BLaER1 treated with 17β-estradiol and CSF1 and Interleukin-3, amounts not matched to agents 10 nM and 100 nM (cell line): ENCODE results near the gene TTC8.
A peak's percentile ranks its signal among the peaks of the same experiment; 100 is the strongest.
"Not testable (repeated sequence)": the region's sequence is repeated elsewhere in the genome, so short reads cannot be mapped to it uniquely, and the experiment has no call there.

Experiments used
- H3K27ac ChIP-seq, 11 experiments: shearing (Covaris generic); formaldehyde crosslinking; 2 replicates each; pipeline ENCODE4 v1.8.1; 2022
- H3K27me3 ChIP-seq, 11 experiments: shearing (Covaris generic); formaldehyde crosslinking; 2 replicates each; pipeline ENCODE4 v1.8.1; 2022
- H3K36me3 ChIP-seq, 11 experiments: shearing (Covaris generic); formaldehyde crosslinking; 2 replicates each; pipeline ENCODE4 v1.8.1; 2022
- H3K4me1 ChIP-seq, 10 experiments: shearing (Covaris generic); formaldehyde crosslinking; 2 replicates each; pipeline ENCODE4 v1.8.1; 2022
- H3K4me2 ChIP-seq, 11 experiments: shearing (Covaris generic); formaldehyde crosslinking; 2 replicates each; pipeline ENCODE4 v1.8.1; 2022
- H3K4me3 ChIP-seq, 10 experiments: shearing (Covaris generic); formaldehyde crosslinking; 2 replicates each; pipeline ENCODE4 v1.8.1; 2022
- H3K9ac ChIP-seq, 11 experiments: shearing (Covaris generic); formaldehyde crosslinking; 2 replicates each; pipeline ENCODE4 v1.8.1; 2022
- H3K9me3 ChIP-seq, 11 experiments: shearing (Covaris generic); formaldehyde crosslinking; replicated peaks in 1 of 11; 2 replicates each; pipeline ENCODE4 v1.8.1; 2022
- H4K20me1 ChIP-seq, 11 experiments: shearing (Covaris generic); formaldehyde crosslinking; 2 replicates each; pipeline ENCODE4 v1.8.1; 2022
- Cebpa-rat ChIP-seq, 11 experiments: shearing (Covaris generic); IDR thresholded peaks; 2 replicates each; pipeline ENCODE4 v1.8.1; 2022

The TTC8 gene

DNA sequence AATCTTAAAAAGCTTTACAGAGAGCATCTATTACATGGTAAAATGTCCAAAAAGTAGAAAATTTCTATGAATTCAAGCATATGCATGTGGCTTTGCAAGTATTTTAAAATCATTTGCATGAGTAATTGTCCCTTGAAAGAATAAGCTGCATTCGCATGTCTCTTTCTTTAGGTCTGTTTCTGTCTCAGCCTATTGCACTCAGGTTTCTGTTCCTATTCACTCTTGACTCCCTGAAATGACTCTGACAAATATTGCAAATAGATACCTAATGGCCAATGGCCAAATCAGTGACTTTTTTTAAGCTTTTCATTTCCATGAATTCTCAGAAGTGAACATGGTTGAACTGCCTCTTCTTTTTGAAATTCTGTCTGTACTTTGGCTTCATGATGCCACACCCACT, 6.4 kb upstream of the TTC8 start:
- Histone ChIP-seq H3K9ac (no peak overlapping the region), H3K27ac (no peak overlapping the region), H3K4me3 (no peak overlapping the region), H3K4me1 (no peaks in the 10 kb centered on the region), H3K36me3 (no peaks in the 10 kb centered on the region), H3K4me2 (no peak overlapping the region), H3K27me3 (no peaks in the 10 kb centered on the region), H4K20me1 (no peaks in the 10 kb centered on the region), H3K9me3 (no peaks in the 10 kb centered on the region)
- TF ChIP-seq Cebpa-rat (IDR thresholded peaks at IDR 0.05): no peak

DNA sequence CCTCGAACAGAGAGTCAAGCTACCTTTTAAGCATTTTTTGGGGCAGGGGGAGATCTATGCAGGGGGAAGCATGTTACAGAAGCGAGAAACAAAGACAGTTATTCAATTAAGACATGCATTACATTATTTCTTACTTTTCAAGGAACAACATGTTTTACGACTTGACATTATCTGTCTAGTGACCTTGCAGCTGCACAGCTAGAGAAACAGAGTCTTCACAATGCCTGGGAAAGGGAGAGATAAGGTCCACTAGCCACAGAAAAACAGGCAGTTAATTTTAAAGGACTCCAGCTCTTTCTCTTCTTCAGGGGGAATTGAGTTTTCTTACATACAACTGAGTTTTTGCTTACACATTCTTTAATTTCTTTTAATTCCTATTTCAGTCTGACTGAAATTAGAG, 4.8 kb upstream of the TTC8 start:
- H3K9ac ChIP-seq, H3K27me3 ChIP-seq, H3K36me3 ChIP-seq, H3K27ac ChIP-seq, H3K4me1 ChIP-seq, H4K20me1 ChIP-seq, H3K4me2 ChIP-seq, H3K4me3 ChIP-seq, H3K9me3 ChIP-seq: not testable (repeated sequence)

DNA sequence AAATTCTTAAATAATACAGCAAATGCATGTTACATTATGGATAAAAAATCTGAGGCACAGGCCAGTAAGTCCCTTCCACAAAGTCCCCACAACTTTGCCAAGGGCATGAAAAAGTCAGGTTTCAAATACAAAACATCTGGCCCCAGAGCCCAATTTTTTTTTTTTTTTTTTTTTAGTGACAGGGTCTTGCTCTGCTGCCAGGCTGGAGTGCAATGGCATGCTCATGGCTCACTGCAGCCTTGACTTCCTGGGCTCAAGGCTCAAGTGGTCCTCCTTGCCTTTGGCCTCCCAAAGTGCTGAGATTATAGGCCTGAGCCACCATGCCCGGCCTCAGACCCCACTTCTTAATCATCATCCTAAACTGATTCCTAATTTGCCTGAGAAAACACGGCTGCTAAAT, 3.1 kb upstream of the TTC8 start:
- H3K4me2 ChIP-seq: no peak overlapping the region
- H3K27me3 ChIP-seq: no peaks in the 10 kb centered on the region
- no peak for TF ChIP-seq Cebpa-rat (IDR thresholded peaks at IDR 0.05)
- H3K4me1 ChIP-seq: peaks cover 6 to 15% (median 12%) of the 10 kb centered on the region in 10 experiments; a peak in 17 of 20 replicates
- H3K9ac ChIP-seq: no peak overlapping the region
- H3K4me3 ChIP-seq: no peak overlapping the region
- H3K27ac ChIP-seq: no peak overlapping the region
- H4K20me1 ChIP-seq: no peaks in the 10 kb centered on the region
- H3K9me3 ChIP-seq: no peaks in the 10 kb centered on the region
- no peaks in the 10 kb centered on the region for H3K36me3 ChIP-seq

DNA sequence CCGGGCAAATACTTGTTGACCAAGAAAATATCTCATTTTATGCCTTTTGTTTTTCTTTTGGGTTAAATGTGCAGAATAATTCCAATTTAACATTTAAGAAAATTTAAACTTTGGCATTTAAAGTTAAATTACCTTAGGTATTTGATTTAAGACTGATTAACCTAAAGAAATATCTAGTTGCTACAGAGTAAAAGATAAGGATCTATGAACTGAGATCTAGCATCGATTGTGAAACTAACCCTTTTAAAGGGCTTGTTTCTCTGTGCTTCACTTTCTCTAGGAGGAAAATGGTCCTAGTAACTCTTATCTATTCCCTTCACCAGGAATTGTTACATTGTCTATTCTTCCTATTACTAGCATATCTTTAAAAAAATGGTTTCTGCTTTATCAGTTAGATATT, 2.6 kb upstream of the TTC8 start:
- Histone ChIP-seq H3K36me3 (no peaks in the 10 kb centered on the region), H3K9me3 (no peaks in the 10 kb centered on the region), H3K4me2 (no peak overlapping the region)

DNA sequence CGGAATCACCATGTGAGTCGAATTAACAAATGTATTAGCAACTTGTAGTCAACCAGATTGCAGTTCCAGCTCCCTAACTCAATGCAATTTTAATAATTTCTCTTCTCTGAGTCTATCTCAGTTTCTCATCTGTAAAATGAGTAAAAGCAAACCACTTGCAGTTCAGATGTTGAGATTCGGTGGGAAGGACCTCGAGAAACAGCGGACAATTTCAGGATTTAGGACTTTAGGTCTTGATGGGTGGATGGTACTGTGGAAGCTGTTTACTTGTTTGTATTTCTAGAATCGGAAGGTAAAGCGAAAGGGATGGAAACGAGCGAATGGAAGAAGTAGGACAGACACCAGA, 510 bp upstream of the TTC8 start:
- TF ChIP-seq Cebpa-rat (IDR thresholded peaks at IDR 0.05): no peak
- Histone ChIP-seq H3K4me1 (peaks cover 6 to 17% (median 12%) of the 10 kb centered on the region in 10 experiments; a peak in 17 of 20 replicates), H3K27ac (peak overlapping the region; percentile 83 to 96 (median 88)), H3K9me3 (no peaks in the 10 kb centered on the region), H4K20me1 (no peaks in the 10 kb centered on the region), H3K27me3 (no peaks in the 10 kb centered on the region), H3K4me3 (peak overlapping the region; percentile 61 to 83 (median 73)), H3K9ac (peak overlapping the region; percentile 76 to 91 (median 85)), H3K4me2 (peak overlapping the region; percentile 84 to 96 (median 91)), H3K36me3 (no peaks in the 10 kb centered on the region)

More for the DNA sequence above, 2.6 kb upstream of the TTC8 start:
- TF ChIP-seq Cebpa-rat (IDR thresholded peaks at IDR 0.05): no peak
- Histone ChIP-seq H3K27ac (no peak overlapping the region), H3K9ac (no peak overlapping the region), H3K4me1 (peaks cover 6 to 15% (median 12%) of the 10 kb centered on the region in 10 experiments; a peak in 17 of 20 replicates), H3K4me3 (no peak overlapping the region), H4K20me1 (no peaks in the 10 kb centered on the region), H3K27me3 (no peaks in the 10 kb centered on the region)

DNA sequence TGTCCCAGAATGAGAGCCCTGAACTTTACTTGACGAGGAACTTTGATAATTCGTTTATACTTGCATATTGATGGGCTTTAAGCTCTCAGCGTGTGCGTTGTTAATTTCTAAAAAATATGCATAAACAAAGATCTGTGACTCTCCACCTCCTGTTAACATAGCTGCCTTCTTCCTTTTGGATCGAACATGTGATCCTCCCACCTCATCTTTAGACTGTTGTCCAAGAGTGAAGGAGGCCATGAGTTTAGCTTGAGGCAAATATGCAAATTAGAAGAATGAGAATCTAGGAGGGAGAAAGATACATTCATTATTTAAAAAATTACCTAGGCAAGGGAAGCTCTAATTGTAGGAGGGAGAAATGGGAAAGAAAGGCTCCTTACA, 617 bp downstream of the TTC8 start:
- H3K4me3 ChIP-seq: peak overlapping the region; percentile 61 to 83 (median 73)
- H3K9me3 ChIP-seq: no peaks in the 10 kb centered on the region
- H4K20me1 ChIP-seq: no peaks in the 10 kb centered on the region
- H3K4me1 ChIP-seq: peaks cover 9 to 28% (median 17%) of the 10 kb centered on the region in 10 experiments; a peak in 19 of 20 replicates
- H3K27me3 ChIP-seq: no peaks in the 10 kb centered on the region
- peak overlapping the region; percentile 85 to 96 (median 92) for H3K4me2 ChIP-seq
- peak overlapping the region; percentile 83 to 96 (median 88); a peak in 19 of 22 replicates for H3K27ac ChIP-seq
- H3K9ac ChIP-seq: peak overlapping the region; percentile 76 to 91 (median 85)
- no peaks in the 10 kb centered on the region for H3K36me3 ChIP-seq
- TF ChIP-seq Cebpa-rat (IDR thresholded peaks at IDR 0.05): no peak

DNA sequence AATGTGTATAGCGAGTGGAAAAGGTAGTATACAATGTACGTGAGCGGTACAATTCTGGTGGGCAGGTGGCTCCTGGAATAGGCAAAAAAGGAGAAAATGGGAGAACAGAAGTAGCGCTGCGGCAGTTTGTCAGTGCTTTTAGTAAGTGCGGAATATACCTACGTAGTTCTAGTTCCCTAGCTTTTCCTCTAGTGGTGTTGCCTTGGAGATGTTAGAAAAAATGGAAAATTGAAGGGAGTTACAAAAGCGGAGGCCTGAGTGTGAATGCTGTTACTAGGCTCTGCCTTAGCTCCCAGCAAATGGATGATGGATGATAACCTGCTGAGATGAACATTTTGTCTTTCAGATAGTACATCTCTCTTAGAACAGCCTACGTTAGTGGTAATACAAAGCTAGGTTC, 1.1 kb downstream of the TTC8 start:
- H3K9ac ChIP-seq: peak overlapping the region in 1 of 11 experiments; percentile 85; a peak in 3 of 22 replicates
- H3K36me3 ChIP-seq: no peaks in the 10 kb centered on the region
- H3K27me3 ChIP-seq: no peaks in the 10 kb centered on the region
- H4K20me1 ChIP-seq: no peaks in the 10 kb centered on the region
- H3K4me1 ChIP-seq: peaks cover 9 to 32% (median 19%) of the 10 kb centered on the region in 10 experiments; a peak in 19 of 20 replicates
- no peaks in the 10 kb centered on the region for H3K9me3 ChIP-seq
- no peak overlapping the region for H3K27ac ChIP-seq
- peak overlapping the region in 5 of 10 experiments; percentile 61 to 78 (median 73); a peak in 6 of 20 replicates for H3K4me3 ChIP-seq
- H3K4me2 ChIP-seq: peak overlapping the region; percentile 85 to 96 (median 92)
- TF ChIP-seq Cebpa-rat (IDR thresholded peaks at IDR 0.05): no peak

DNA sequence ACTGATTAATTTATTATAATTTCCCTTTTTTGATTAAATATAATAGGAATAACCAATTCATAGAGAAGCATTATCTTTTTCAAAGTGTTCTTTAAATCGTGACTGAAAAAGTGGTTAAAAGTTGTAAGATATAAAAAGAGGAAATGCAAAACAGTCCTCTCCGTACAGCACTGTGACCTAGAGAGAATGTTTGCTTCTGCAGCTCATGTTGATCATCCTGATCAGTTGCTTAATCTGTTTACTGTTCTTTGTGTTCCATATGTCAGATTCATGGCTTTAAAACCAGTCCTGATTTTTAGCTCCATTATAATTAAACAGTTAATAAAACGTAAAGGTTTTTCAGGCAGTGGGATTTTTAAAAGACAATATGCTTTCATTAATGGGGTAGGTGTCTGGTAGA, 4.7 kb downstream of the TTC8 start:
- H4K20me1 ChIP-seq: no peaks in the 10 kb centered on the region
- H3K36me3 ChIP-seq: peaks cover 0 to 4% (median 0%) of the 10 kb centered on the region in 11 experiments; a peak in 1 of 22 replicates
- H3K9me3 ChIP-seq: peaks cover 0 to 8% (median 5%) of the 10 kb centered on the region in 11 experiments; a peak in 4 of 22 replicates
- no peak overlapping the region for H3K27ac ChIP-seq
- TF ChIP-seq Cebpa-rat (IDR thresholded peaks at IDR 0.05): no peak
- peak overlapping the region in 4 of 11 experiments; percentile 19 to 65 (median 56); a peak in 6 of 22 replicates for H3K4me2 ChIP-seq
- no peak overlapping the region for H3K4me3 ChIP-seq
- H3K4me1 ChIP-seq: peaks cover 8 to 28% (median 16%) of the 10 kb centered on the region in 10 experiments; a peak in 19 of 20 replicates
- H3K27me3 ChIP-seq: no peaks in the 10 kb centered on the region
- H3K9ac ChIP-seq: no peak overlapping the region

DNA sequence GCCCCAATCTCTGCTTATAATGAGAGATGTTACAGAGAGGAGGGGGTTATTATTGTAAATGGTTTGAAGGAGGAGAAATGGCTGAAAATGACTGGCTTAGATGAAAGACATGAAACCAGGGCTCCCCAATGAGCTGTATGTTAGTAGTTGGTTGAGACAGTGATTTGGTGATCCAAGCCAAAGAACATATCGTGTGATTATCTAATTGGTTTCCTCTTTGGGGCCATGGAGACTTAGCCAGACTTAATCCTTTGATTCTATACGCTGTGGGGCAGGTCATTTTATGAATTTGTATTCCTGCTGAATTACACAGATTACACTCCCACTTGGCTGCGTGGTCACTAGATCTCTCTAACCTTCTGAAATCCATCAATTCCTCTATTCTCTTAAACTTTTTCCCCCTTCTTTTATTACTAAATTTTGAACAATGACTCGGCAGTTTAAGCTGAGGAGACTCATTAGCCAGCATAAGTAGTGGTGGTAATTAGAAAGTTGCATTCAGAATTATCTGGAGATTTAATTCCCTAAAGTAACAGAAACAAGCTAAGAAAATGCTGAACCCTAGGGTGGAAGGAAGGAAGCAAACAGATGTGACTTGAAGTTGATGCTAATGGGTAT, 5.3 kb downstream of the TTC8 start:
- H3K9ac ChIP-seq: no peak overlapping the region
- H3K4me1 ChIP-seq: peaks cover 6 to 28% (median 15%) of the 10 kb centered on the region in 10 experiments; a peak in 19 of 20 replicates
- H3K27me3 ChIP-seq: no peaks in the 10 kb centered on the region
- H3K4me3 ChIP-seq: no peak overlapping the region
- no peaks in the 10 kb centered on the region for H4K20me1 ChIP-seq
- H3K4me2 ChIP-seq: peak overlapping the region in 4 of 11 experiments; percentile 19 to 65 (median 56); a peak in 7 of 22 replicates
- H3K9me3 ChIP-seq: peaks cover 0 to 8% (median 5%) of the 10 kb centered on the region in 11 experiments; a peak in 4 of 22 replicates
- TF ChIP-seq Cebpa-rat (IDR thresholded peaks at IDR 0.05): no peak
- H3K36me3 ChIP-seq: peaks cover 0 to 4% (median 0%) of the 10 kb centered on the region in 11 experiments; a peak in 1 of 22 replicates
- peak overlapping the region in 1 of 11 experiments; percentile 4; a peak in 1 of 22 replicates for H3K27ac ChIP-seq

DNA sequence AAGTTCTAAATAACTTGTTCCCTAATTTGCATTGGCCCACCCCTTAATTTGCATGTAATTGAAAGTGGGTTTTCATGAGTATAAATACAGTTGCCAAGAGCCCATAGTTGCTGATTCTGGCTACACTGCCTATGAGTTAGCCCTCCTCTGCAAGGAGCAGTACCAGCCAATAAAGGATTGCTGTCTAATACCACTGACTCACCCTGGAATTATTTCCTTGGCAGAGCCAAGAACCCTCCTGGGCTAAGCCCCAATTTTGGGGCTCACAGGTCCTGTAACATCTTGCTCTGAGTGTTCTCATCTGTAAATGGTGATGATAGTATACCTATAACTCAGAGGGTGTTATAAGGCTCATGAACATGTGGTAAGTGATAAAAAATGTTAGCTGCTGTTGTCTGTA, 6.8 kb downstream of the TTC8 start:
- TF ChIP-seq Cebpa-rat (IDR thresholded peaks at IDR 0.05): no peak
- Histone ChIP-seq H3K9ac (no peak overlapping the region), H3K4me1 (peaks cover 0 to 27% (median 9%) of the 10 kb centered on the region in 10 experiments; a peak in 9 of 20 replicates), H3K36me3 (peaks cover 0 to 4% (median 0%) of the 10 kb centered on the region in 11 experiments; a peak in 1 of 22 replicates), H3K9me3 (peaks cover 0 to 8% (median 5%) of the 10 kb centered on the region in 11 experiments; a peak in 4 of 22 replicates), H3K27me3 (no peaks in the 10 kb centered on the region), H3K4me2 (no peak overlapping the region), H3K27ac (no peak overlapping the region), H4K20me1 (no peaks in the 10 kb centered on the region), H3K4me3 (no peak overlapping the region)
